Measurements from ENCODE around the gene ZNF134. TPM values are rescaled to one million over a fixed set of nuclear protein-coding genes. Genes with fewer than 3 reads are reported as not detected.
A peak's percentile ranks its signal among the peaks of the same experiment; 100 is the strongest.

The ZNF134 gene
- total RNA-seq, 1 donor from 2014 or later, result 19.8 TPM

GRCh38 chr19:57620673-57621348 lies 6.8 kb downstream of the ZNF134 start:
- TF ChIP-seq CTCF (IDR thresholded peaks at IDR 0.05), result no peak
- H3K4me1 Mint-ChIP-seq (ENCODE audit: low read depth), result peaks cover under 1% of the 10 kb centered on the region
- H3K4me3 Mint-ChIP-seq (ENCODE audit: unreplicated experiment), result no peak overlapping the region
- peaks cover 80% of the 10 kb centered on the region for H3K9me3 Mint-ChIP-seq (ENCODE audit: low read depth)
- DNase-seq (ENCODE audit: low spot score), result no peak
- peaks cover 85% of the 10 kb centered on the region for H3K36me3 Mint-ChIP-seq (ENCODE audit: low read depth)
- no peak overlapping the region for H3K27ac Mint-ChIP-seq (ENCODE audit: unreplicated experiment)
- H3K27me3 Mint-ChIP-seq (ENCODE audit: low read depth), result no peaks in the 10 kb centered on the region

GRCh38 chr19:57623091-57623490 lies 9.0 kb downstream of the ZNF134 start:
- Mint-ChIP-seq H3K36me3 (ENCODE audit: low read depth) (peaks cover 68% of the 10 kb centered on the region), H3K9me3 (ENCODE audit: low read depth) (peaks cover 68% of the 10 kb centered on the region), H3K4me3 (ENCODE audit: unreplicated experiment) (no peak overlapping the region), H3K27ac (ENCODE audit: unreplicated experiment) (no peak overlapping the region), H3K4me1 (ENCODE audit: low read depth) (no peaks in the 10 kb centered on the region), H3K27me3 (ENCODE audit: low read depth) (no peaks in the 10 kb centered on the region)
- TF ChIP-seq CTCF (IDR thresholded peaks at IDR 0.05), result no peak
- no peak for DNase-seq (ENCODE audit: low spot score)

- peak within 1 kb of the TSS; percentile 80 for H3K27ac Mint-ChIP-seq (ENCODE audit: unreplicated experiment)
- TF ChIP-seq CTCF (IDR thresholded peaks at IDR 0.05), result peak; percentile 13
- H3K36me3 Mint-ChIP-seq (ENCODE audit: low read depth), result peaks cover 34% of the 10 kb centered on the region
- no peaks in the 10 kb centered on the region for H3K27me3 Mint-ChIP-seq (ENCODE audit: low read depth)
- peaks cover 29% of the 10 kb centered on the region for H3K9me3 Mint-ChIP-seq (ENCODE audit: low read depth)
- peak within 1 kb of the TSS; percentile 84 for H3K4me3 Mint-ChIP-seq (ENCODE audit: unreplicated experiment)
- peak; percentile 95 for DNase-seq (ENCODE audit: low spot score)
- H3K4me1 Mint-ChIP-seq (ENCODE audit: low read depth), result peaks cover 18% of the 10 kb centered on the region
Observed at GRCh38 chr19:57632987-57633831, 19.2 kb downstream of the ZNF134 start, which contains the start of gene ZNF211. Gene ZNF211 (plus strand): TSS chr19:57633168. CDS start chr19:57633347, 179 bp downstream.

GRCh38 chr19:57633832-57634131 lies 19.7 kb downstream of the ZNF134 start:
- Mint-ChIP-seq H3K27ac (ENCODE audit: unreplicated experiment) (peak overlapping the region; percentile 80), H3K36me3 (ENCODE audit: low read depth) (peaks cover 40% of the 10 kb centered on the region), H3K27me3 (ENCODE audit: low read depth) (no peaks in the 10 kb centered on the region), H3K4me3 (ENCODE audit: unreplicated experiment) (peak overlapping the region; percentile 84), H3K4me1 (ENCODE audit: low read depth) (peaks cover 18% of the 10 kb centered on the region), H3K9me3 (ENCODE audit: low read depth) (peaks cover 35% of the 10 kb centered on the region)
- no peak for DNase-seq (ENCODE audit: low spot score)
- TF ChIP-seq CTCF (IDR thresholded peaks at IDR 0.05), result no peak

- peaks cover 57% of the 10 kb centered on the region for H3K9me3 Mint-ChIP-seq (ENCODE audit: low read depth)
- TF ChIP-seq CTCF (IDR thresholded peaks at IDR 0.05), result no peak
- no peak overlapping the region for H3K4me3 Mint-ChIP-seq (ENCODE audit: unreplicated experiment)
- DNase-seq (ENCODE audit: low spot score), result no peak
- peaks cover 18% of the 10 kb centered on the region for H3K4me1 Mint-ChIP-seq (ENCODE audit: low read depth)
- H3K36me3 Mint-ChIP-seq (ENCODE audit: low read depth), result peaks cover 69% of the 10 kb centered on the region
- H3K27ac Mint-ChIP-seq (ENCODE audit: unreplicated experiment), result no peak overlapping the region
- H3K27me3 Mint-ChIP-seq (ENCODE audit: low read depth), result no peaks in the 10 kb centered on the region
Observed at GRCh38 chr19:57637379-57637778, 23.3 kb downstream of the ZNF134 start.
